Panc1 (cell line): ENCODE data around the gene LGR5. TPM values are rescaled to one million over a fixed set of nuclear protein-coding genes. Genes with fewer than 3 reads are reported as not detected.

Experiments used
- ATAC-seq: fragments of 200-7000 bp; cut with Tn5 transposase; 2 replicates; pipeline ENCODE4 v1.9.1; 2020; ENCODE audit warnings: mild to moderate bottlenecking, moderate library complexity
- BruUV-seq: library from RNA; stranded (reverse); fragments of 400-500 nt; replicated peaks from 2 replicates; lab custom pipeline; 2021; lab: Mats Ljungman, UMichigan
- CTCF ChIA-PET: fragments of 300-600 bp; sonication (Branson Sonifier 250); formaldehyde crosslinking; loops from one replicate; lab custom pipeline; 2022; ENCODE audit warnings: antibody characterized with exemption; lab: Charles Lee
- POLR2A ChIA-PET: fragments of 300-600 bp; sonication (Branson Sonifier 250); formaldehyde crosslinking; loops from one replicate; lab custom pipeline; 2022; ENCODE audit warnings: antibody characterized with exemption; lab: Charles Lee
- DNase-seq: peaks from one replicate; pipeline ENCODE4 v3.0.0-alpha.2; 2010; ENCODE audit warnings: low read depth, low spot score
- H3K27ac ChIP-seq: 2 replicates; pipeline ENCODE4 v1.5.1; 2011; ENCODE audit warnings: mild to moderate bottlenecking, low read length, inconsistent platforms
- H3K27me3 ChIP-seq: fragments of 200-500 bp; sonication (Bioruptor generic); 2 replicates; pipeline ENCODE4 v1.6.0; 2014; ENCODE audit warnings: low read length, inconsistent platforms; ENCODE audit not compliant: control insufficient read depth, insufficient read depth
- H3K36me3 ChIP-seq: fragments of 200-500 bp; sonication (Bioruptor generic); 2 replicates; pipeline ENCODE4 v1.5.1; 2014; ENCODE audit warnings: inconsistent platforms, mild to moderate bottlenecking, low read length, moderate library complexity; ENCODE audit not compliant: control insufficient read depth, insufficient read depth
- H3K4me1 ChIP-seq: 2 replicates; pipeline ENCODE4 v1.5.1; 2011; ENCODE audit warnings: inconsistent platforms, mild to moderate bottlenecking, low read length, moderate library complexity; ENCODE audit not compliant: control insufficient read depth, insufficient read depth
- H3K4me3 ChIP-seq, 2 experiments: 2 replicates each; pipeline ENCODE4 v1.5.1; 2011 to 2012; ENCODE audit warnings: low read depth in 2 of 2, low read length in 2 of 2, mild to moderate bottlenecking in 2 of 2, inconsistent platforms in 1 of 2, moderate library complexity in 1 of 2
- H3K9me3 ChIP-seq: fragments of 200-500 bp; sonication (Bioruptor generic); 2 replicates; pipeline ENCODE4 v1.5.1; 2014; ENCODE audit warnings: low read depth, mild to moderate bottlenecking, inconsistent platforms, low read length, moderate library complexity; ENCODE audit not compliant: control insufficient read depth, insufficient read depth
- POLR2AphosphoS5 ChIP-seq: IDR thresholded peaks from 2 replicates; pipeline ENCODE4 v1.6.1; 2012; ENCODE audit warnings: mild to moderate bottlenecking, low read depth, low read length, moderate library complexity
- SIN3A ChIP-seq: IDR thresholded peaks from 2 replicates; pipeline ENCODE4 v1.6.1; 2012; ENCODE audit warnings: low read depth, mild to moderate bottlenecking, low read length, moderate library complexity, borderline replicate concordance; ENCODE audit not compliant: insufficient read depth
- TCF7L2 ChIP-seq: IDR thresholded peaks from 2 replicates; pipeline ENCODE4 v1.6.1; 2011; ENCODE audit warnings: mild to moderate bottlenecking, low read depth, low read length, inconsistent platforms
- in situ Hi-C: cut with HindIII; loops from 2 replicates; pipeline ENCODE4 v1.10.0; 2016; ENCODE audit warnings: low sequenced_read_pairs, low pct_unique_long_range_greater_than_20kb
- intact Hi-C: fragments of 100-400 bp; cut with micrococcal nuclease; formaldehyde crosslinking; loops from one replicate; pipeline ENCODE4 v1.10.0; 2022; ENCODE audit not compliant: unreplicated experiment
- total RNA-seq: library from RNA; stranded (reverse); gene quantifications from one replicate; pipeline ENCODE4 v1.2.1, GENCODE V29; 2021; ENCODE audit not compliant: unreplicated experiment
- TF ChIP-seq, protein P1 (sequence below): fragments of 450-650 bp; IDR thresholded peaks from 2 replicates; pipeline ENCODE4 v1.5.1; 2017; ENCODE audit warnings: mild to moderate bottlenecking
- TF ChIP-seq, protein P2 (sequence below), 2 experiments: IDR thresholded peaks; 2 replicates each; pipeline ENCODE4 v1.6.1; 2011 to 2012; ENCODE audit warnings: low read depth in 2 of 2, control low read depth in 1 of 2, low read length in 1 of 2, mild to moderate bottlenecking in 1 of 2, moderate library complexity in 1 of 2; ENCODE audit not compliant: insufficient read depth in 1 of 2

LGR5 gene
- total RNA-seq, 1 experiment from 2014 or later = 1.9 TPM

- no peak for TF ChIP-seq SIN3A
- TF ChIP-seq POLR2AphosphoS5 = no peak
- TF ChIP-seq TCF7L2 = no peak
- TF ChIP-seq, protein P1, sequence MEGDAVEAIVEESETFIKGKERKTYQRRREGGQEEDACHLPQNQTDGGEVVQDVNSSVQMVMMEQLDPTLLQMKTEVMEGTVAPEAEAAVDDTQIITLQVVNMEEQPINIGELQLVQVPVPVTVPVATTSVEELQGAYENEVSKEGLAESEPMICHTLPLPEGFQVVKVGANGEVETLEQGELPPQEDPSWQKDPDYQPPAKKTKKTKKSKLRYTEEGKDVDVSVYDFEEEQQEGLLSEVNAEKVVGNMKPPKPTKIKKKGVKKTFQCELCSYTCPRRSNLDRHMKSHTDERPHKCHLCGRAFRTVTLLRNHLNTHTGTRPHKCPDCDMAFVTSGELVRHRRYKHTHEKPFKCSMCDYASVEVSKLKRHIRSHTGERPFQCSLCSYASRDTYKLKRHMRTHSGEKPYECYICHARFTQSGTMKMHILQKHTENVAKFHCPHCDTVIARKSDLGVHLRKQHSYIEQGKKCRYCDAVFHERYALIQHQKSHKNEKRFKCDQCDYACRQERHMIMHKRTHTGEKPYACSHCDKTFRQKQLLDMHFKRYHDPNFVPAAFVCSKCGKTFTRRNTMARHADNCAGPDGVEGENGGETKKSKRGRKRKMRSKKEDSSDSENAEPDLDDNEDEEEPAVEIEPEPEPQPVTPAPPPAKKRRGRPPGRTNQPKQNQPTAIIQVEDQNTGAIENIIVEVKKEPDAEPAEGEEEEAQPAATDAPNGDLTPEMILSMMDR = no peak
- TF ChIP-seq, protein P2, sequence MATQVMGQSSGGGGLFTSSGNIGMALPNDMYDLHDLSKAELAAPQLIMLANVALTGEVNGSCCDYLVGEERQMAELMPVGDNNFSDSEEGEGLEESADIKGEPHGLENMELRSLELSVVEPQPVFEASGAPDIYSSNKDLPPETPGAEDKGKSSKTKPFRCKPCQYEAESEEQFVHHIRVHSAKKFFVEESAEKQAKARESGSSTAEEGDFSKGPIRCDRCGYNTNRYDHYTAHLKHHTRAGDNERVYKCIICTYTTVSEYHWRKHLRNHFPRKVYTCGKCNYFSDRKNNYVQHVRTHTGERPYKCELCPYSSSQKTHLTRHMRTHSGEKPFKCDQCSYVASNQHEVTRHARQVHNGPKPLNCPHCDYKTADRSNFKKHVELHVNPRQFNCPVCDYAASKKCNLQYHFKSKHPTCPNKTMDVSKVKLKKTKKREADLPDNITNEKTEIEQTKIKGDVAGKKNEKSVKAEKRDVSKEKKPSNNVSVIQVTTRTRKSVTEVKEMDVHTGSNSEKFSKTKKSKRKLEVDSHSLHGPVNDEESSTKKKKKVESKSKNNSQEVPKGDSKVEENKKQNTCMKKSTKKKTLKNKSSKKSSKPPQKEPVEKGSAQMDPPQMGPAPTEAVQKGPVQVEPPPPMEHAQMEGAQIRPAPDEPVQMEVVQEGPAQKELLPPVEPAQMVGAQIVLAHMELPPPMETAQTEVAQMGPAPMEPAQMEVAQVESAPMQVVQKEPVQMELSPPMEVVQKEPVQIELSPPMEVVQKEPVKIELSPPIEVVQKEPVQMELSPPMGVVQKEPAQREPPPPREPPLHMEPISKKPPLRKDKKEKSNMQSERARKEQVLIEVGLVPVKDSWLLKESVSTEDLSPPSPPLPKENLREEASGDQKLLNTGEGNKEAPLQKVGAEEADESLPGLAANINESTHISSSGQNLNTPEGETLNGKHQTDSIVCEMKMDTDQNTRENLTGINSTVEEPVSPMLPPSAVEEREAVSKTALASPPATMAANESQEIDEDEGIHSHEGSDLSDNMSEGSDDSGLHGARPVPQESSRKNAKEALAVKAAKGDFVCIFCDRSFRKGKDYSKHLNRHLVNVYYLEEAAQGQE (IDR thresholded peaks at IDR 0.05; ENCODE audit: insufficient read depth in 1 of 2, low read depth in 2 of 2, low read length in 1 of 2) = no peak
- no peaks in the 10 kb centered on the region for H3K9me3 ChIP-seq
- DNase-seq = no peak
- no peak overlapping the region for H3K27ac ChIP-seq
- H3K27me3 ChIP-seq = peaks cover 42% of the 10 kb centered on the region
- ChIA-PET POLR2A (no interaction called here), CTCF (no interaction called here)
- ATAC-seq = no peak
- H3K4me1 ChIP-seq = peaks cover 9% of the 10 kb centered on the region
- in situ Hi-C loops (no loop called here), intact Hi-C loops (no loop called here)
- peak overlapping the region; percentile 37 for H3K4me3 ChIP-seq
- no TSS peak for BruUV-seq
- peaks cover 2% of the 10 kb centered on the region; the same call in 1 of the 2 replicates for H3K36me3 ChIP-seq
Observed at GRCh38 chr12:71439362-71439612, 311 bp upstream of the LGR5 start.

GRCh38 chr12:71440345-71440762 is 756 bp downstream of the LGR5 start:
- intact Hi-C loops (no loop called here), in situ Hi-C loops (no loop called here)
- no peak for DNase-seq
- Histone ChIP-seq H3K27ac (no peak overlapping the region), H3K27me3 (peaks cover 49% of the 10 kb centered on the region), H3K36me3 (peaks cover 2% of the 10 kb centered on the region; the same call in 1 of the 2 replicates), H3K4me3 (peak overlapping the region; percentile 37), H3K4me1 (peaks cover 9% of the 10 kb centered on the region), H3K9me3 (no peaks in the 10 kb centered on the region)
- BruUV-seq = no TSS peak
- TF ChIP-seq, protein P1 = no peak
- no peak for TF ChIP-seq TCF7L2
- TF ChIP-seq, protein P2 (IDR thresholded peaks at IDR 0.05; ENCODE audit: insufficient read depth in 1 of 2, low read depth in 2 of 2, low read length in 1 of 2) = no peak
- TF ChIP-seq SIN3A = no peak
- TF ChIP-seq POLR2AphosphoS5 = no peak
- ChIA-PET CTCF (no interaction called here), POLR2A (interaction anchor here (0.6 kb wide), 1 partner anchor 10 kb away, joined by 3 read pairs; no protein-coding TSS in a partner anchor)
- ATAC-seq = peak; percentile 42
